ENCODE data around the gene SUSD1.

Gene SUSD1

GRCh38 chr9:111992523-111992922, 182.6 kb downstream of the SUSD1 start:
- TF ChIP-seq, protein P1, sequence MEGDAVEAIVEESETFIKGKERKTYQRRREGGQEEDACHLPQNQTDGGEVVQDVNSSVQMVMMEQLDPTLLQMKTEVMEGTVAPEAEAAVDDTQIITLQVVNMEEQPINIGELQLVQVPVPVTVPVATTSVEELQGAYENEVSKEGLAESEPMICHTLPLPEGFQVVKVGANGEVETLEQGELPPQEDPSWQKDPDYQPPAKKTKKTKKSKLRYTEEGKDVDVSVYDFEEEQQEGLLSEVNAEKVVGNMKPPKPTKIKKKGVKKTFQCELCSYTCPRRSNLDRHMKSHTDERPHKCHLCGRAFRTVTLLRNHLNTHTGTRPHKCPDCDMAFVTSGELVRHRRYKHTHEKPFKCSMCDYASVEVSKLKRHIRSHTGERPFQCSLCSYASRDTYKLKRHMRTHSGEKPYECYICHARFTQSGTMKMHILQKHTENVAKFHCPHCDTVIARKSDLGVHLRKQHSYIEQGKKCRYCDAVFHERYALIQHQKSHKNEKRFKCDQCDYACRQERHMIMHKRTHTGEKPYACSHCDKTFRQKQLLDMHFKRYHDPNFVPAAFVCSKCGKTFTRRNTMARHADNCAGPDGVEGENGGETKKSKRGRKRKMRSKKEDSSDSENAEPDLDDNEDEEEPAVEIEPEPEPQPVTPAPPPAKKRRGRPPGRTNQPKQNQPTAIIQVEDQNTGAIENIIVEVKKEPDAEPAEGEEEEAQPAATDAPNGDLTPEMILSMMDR (conservative IDR thresholded peaks at IDR 0.05; ENCODE audit: low read depth, low read length): no peak
- H4K20me1 ChIP-seq (ENCODE audit: insufficient read depth): no peaks in the 10 kb centered on the region
- H3K36me3 ChIP-seq (ENCODE audit: insufficient read depth): no peaks in the 10 kb centered on the region
- peaks cover 3% of the 10 kb centered on the region for H3K4me1 ChIP-seq (ENCODE audit: low read depth, poor library complexity, severe bottlenecking)
- no peak overlapping the region for H3K4me3 ChIP-seq (IDR thresholded peaks at IDR 0.05; ENCODE audit: insufficient read depth, low read depth, low read length)
- no peaks in the 10 kb centered on the region for H3K27me3 ChIP-seq (ENCODE audit: insufficient read depth, low read depth)
- no peaks in the 10 kb centered on the region for H3K79me2 ChIP-seq (ENCODE audit: insufficient read depth, low read depth)
- H3K4me2 ChIP-seq: no peak overlapping the region
- H3K9ac ChIP-seq: no peak overlapping the region
- no peak overlapping the region for H2AFZ ChIP-seq (ENCODE audit: low read depth)
- H3K27ac ChIP-seq: no peak overlapping the region

GRCh38 chr9:111991179-111991578, 183.9 kb downstream of the SUSD1 start:
- no peaks in the 10 kb centered on the region for H3K79me2 ChIP-seq (ENCODE audit: insufficient read depth, low read depth)
- H3K4me1 ChIP-seq (ENCODE audit: low read depth, poor library complexity, severe bottlenecking): peaks cover 3% of the 10 kb centered on the region
- H2AFZ ChIP-seq (ENCODE audit: low read depth): no peak overlapping the region
- no peaks in the 10 kb centered on the region for H3K36me3 ChIP-seq (ENCODE audit: insufficient read depth)
- H4K20me1 ChIP-seq (ENCODE audit: insufficient read depth): no peaks in the 10 kb centered on the region
- TF ChIP-seq, protein P1 (conservative IDR thresholded peaks at IDR 0.05; ENCODE audit: low read depth, low read length): no peak
- H3K27me3 ChIP-seq (ENCODE audit: insufficient read depth, low read depth): no peaks in the 10 kb centered on the region
- H3K9ac ChIP-seq: no peak overlapping the region
- H3K27ac ChIP-seq: no peak overlapping the region
- no peak overlapping the region for H3K4me3 ChIP-seq (IDR thresholded peaks at IDR 0.05; ENCODE audit: insufficient read depth, low read depth, low read length)
- no peak overlapping the region for H3K4me2 ChIP-seq
